KMS-11 (cell line): ENCODE data around the gene ANO3.
"Not testable (repeated sequence)": the region's sequence is repeated elsewhere in the genome, so short reads cannot be mapped to it uniquely, and the experiment has no call there.

Source experiments
- H2AFZ ChIP-seq: fragments of 200-600 bp; sonication (generic); 2 replicates; pipeline ENCODE4 v1.6.1; 2016; ENCODE audit warnings: antibody characterized with exemption, mixed run types, low read depth
- H3K27ac ChIP-seq: fragments of 200-600 bp; sonication (generic); 2 replicates; pipeline ENCODE4 v1.6.1; 2016; ENCODE audit warnings: mild to moderate bottlenecking, mixed run types
- H3K27me3 ChIP-seq: fragments of 200-600 bp; sonication (generic); 2 replicates; pipeline ENCODE4 v1.6.1; 2017; ENCODE audit warnings: mild to moderate bottlenecking, low read depth, mixed run types, moderate library complexity; ENCODE audit not compliant: insufficient read depth
- H3K36me3 ChIP-seq: fragments of 200-600 bp; sonication (generic); 2 replicates; pipeline ENCODE4 v1.6.1; 2017; ENCODE audit warnings: mild to moderate bottlenecking, mixed run types; ENCODE audit not compliant: insufficient read depth
- H3K4me1 ChIP-seq: fragments of 200-600 bp; sonication (generic); 2 replicates; pipeline ENCODE4 v1.6.1; 2016; ENCODE audit warnings: mild to moderate bottlenecking, low read depth, mixed run types; ENCODE audit not compliant: poor library complexity, severe bottlenecking
- H3K4me2 ChIP-seq: fragments of 200-600 bp; sonication (generic); 2 replicates; pipeline ENCODE4 v1.7.0; 2016; ENCODE audit warnings: mild to moderate bottlenecking, mixed run types
- H3K4me3 ChIP-seq: fragments of 200-600 bp; sonication (generic); IDR thresholded peaks from 2 replicates; pipeline ENCODE4 v1.6.1; 2017; ENCODE audit warnings: low read depth, low read length, mixed read lengths; ENCODE audit not compliant: insufficient read depth
- H3K79me2 ChIP-seq: fragments of 200-600 bp; sonication (generic); 2 replicates; pipeline ENCODE4 v1.6.1; 2016; ENCODE audit warnings: low read depth, mixed run types; ENCODE audit not compliant: insufficient read depth
- H3K9ac ChIP-seq: fragments of 200-600 bp; sonication (generic); 2 replicates; pipeline ENCODE4 v1.6.1; 2016; ENCODE audit warnings: mild to moderate bottlenecking, mixed run types
- H4K20me1 ChIP-seq: fragments of 200-600 bp; sonication (generic); 2 replicates; pipeline ENCODE4 v1.6.1; 2016; ENCODE audit warnings: mild to moderate bottlenecking, mixed run types; ENCODE audit not compliant: insufficient read depth
- TF ChIP-seq, protein P1 (sequence below): fragments of 200-600 bp; sonication (generic); conservative IDR thresholded peaks from 2 replicates; pipeline ENCODE4 v1.6.1; 2017; ENCODE audit warnings: low read depth, mild to moderate bottlenecking, antibody characterized with exemption, low read length, moderate library complexity, mixed read lengths

Gene ANO3

GRCh38 chr11:26623076-26623659, 291.2 kb downstream of the ANO3 start:
- Histone ChIP-seq H3K4me1 (no peaks in the 10 kb centered on the region), H3K36me3 (no peaks in the 10 kb centered on the region), H3K79me2 (no peaks in the 10 kb centered on the region), H3K27me3 (no peaks in the 10 kb centered on the region), H2AFZ (no peak overlapping the region), H3K27ac (no peak overlapping the region), H4K20me1 (no peaks in the 10 kb centered on the region), H3K4me3 (no peak overlapping the region), H3K4me2 (no peak overlapping the region), H3K9ac (no peak overlapping the region)
- TF ChIP-seq, protein P1, sequence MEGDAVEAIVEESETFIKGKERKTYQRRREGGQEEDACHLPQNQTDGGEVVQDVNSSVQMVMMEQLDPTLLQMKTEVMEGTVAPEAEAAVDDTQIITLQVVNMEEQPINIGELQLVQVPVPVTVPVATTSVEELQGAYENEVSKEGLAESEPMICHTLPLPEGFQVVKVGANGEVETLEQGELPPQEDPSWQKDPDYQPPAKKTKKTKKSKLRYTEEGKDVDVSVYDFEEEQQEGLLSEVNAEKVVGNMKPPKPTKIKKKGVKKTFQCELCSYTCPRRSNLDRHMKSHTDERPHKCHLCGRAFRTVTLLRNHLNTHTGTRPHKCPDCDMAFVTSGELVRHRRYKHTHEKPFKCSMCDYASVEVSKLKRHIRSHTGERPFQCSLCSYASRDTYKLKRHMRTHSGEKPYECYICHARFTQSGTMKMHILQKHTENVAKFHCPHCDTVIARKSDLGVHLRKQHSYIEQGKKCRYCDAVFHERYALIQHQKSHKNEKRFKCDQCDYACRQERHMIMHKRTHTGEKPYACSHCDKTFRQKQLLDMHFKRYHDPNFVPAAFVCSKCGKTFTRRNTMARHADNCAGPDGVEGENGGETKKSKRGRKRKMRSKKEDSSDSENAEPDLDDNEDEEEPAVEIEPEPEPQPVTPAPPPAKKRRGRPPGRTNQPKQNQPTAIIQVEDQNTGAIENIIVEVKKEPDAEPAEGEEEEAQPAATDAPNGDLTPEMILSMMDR: no peak

DNA sequence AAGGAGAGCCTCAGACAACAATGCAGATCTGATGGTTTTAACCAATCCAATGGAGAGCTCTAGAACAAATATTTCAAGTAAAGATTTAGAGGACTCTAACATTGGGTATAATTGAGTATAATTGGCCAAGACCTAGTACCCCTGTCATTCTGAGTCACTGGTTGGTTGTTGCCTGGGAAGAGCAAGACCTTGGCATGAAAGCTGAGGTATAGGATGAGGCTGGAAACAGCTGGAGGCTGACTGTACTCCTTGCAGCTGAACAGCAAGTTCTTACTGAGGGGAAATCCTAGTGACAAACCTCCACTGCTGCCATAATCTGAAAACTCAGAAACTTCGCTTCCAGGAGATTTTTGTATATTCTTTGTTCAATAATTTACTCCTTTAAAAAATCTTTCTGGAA, 294.4 kb downstream of the ANO3 start:
- H3K36me3 ChIP-seq: no peaks in the 10 kb centered on the region
- no peaks in the 10 kb centered on the region for H3K79me2 ChIP-seq
- no peak overlapping the region for H3K27ac ChIP-seq
- H3K4me3 ChIP-seq: no peak overlapping the region
- H2AFZ ChIP-seq: no peak overlapping the region
- no peak overlapping the region for H3K9ac ChIP-seq
- TF ChIP-seq, protein P1: no peak
- no peak overlapping the region for H3K4me2 ChIP-seq
- H3K27me3 ChIP-seq: no peaks in the 10 kb centered on the region
- H4K20me1 ChIP-seq: no peaks in the 10 kb centered on the region
- no peaks in the 10 kb centered on the region for H3K4me1 ChIP-seq

- Histone ChIP-seq H3K4me1 (no peaks in the 10 kb centered on the region), H3K27me3 (no peaks in the 10 kb centered on the region), H3K79me2 (no peaks in the 10 kb centered on the region), H2AFZ (no peak overlapping the region), H3K4me3 (no peak overlapping the region), H3K4me2 (no peak overlapping the region), H3K27ac (no peak overlapping the region), H3K9ac (no peak overlapping the region), H4K20me1 (no peaks in the 10 kb centered on the region), H3K36me3 (no peaks in the 10 kb centered on the region)
- TF ChIP-seq, protein P1: no peak
These were observed 300.8 kb downstream of the ANO3 start for GRCh38 chr11:26632691-26633159.

- not testable (repeated sequence) for H3K27me3 ChIP-seq, H3K27ac ChIP-seq, H3K79me2 ChIP-seq, H3K9ac ChIP-seq, H3K36me3 ChIP-seq, H2AFZ ChIP-seq, H3K4me3 ChIP-seq, H3K4me1 ChIP-seq, H4K20me1 ChIP-seq, H3K4me2 ChIP-seq
These were observed 311.4 kb downstream of the ANO3 start for GRCh38 chr11:26643314-26643713.

GRCh38 chr11:26649884-26650283, 318.0 kb downstream of the ANO3 start:
- H3K4me1 ChIP-seq: no peaks in the 10 kb centered on the region
- H3K36me3 ChIP-seq: no peaks in the 10 kb centered on the region
- TF ChIP-seq, protein P1: peak; percentile 68
- H3K9ac ChIP-seq: no peak overlapping the region
- H3K4me2 ChIP-seq: no peak overlapping the region
- H3K4me3 ChIP-seq: no peak overlapping the region
- H3K27me3 ChIP-seq: no peaks in the 10 kb centered on the region
- no peaks in the 10 kb centered on the region for H4K20me1 ChIP-seq
- no peak overlapping the region for H3K27ac ChIP-seq
- H3K79me2 ChIP-seq: no peaks in the 10 kb centered on the region
- no peak overlapping the region for H2AFZ ChIP-seq
